OCI-LY3 (cell line): Measurements from ENCODE around the gene PRDM7.

Source experiments
- H2AFZ ChIP-seq: fragments of 200-600, 300-600 bp; shearing (Covaris generic); 2 replicates; pipeline ENCODE4 v1.6.0; 2014; ENCODE audit warnings: antibody characterized with exemption, low read depth, low read length
- H3K27ac ChIP-seq: fragments of 200-600, 300-600 bp; sonication (generic); 2 replicates; pipeline ENCODE4 v1.5.1; 2014; ENCODE audit warnings: mild to moderate bottlenecking, low read length, moderate library complexity, mixed read lengths
- H3K27me3 ChIP-seq: fragments of 200-600, 300-600 bp; sonication (generic); 2 replicates; pipeline ENCODE4 v1.6.1; 2014; ENCODE audit warnings: low read depth, low read length, mixed read lengths
- H3K36me3 ChIP-seq: fragments of 200-600, 300-600 bp; sonication (generic); replicated peaks from 2 replicates; pipeline ENCODE3; 2014; ENCODE audit warnings: low read depth, low read length, mixed read lengths
- H3K4me1 ChIP-seq: fragments of 300-600, 200-600 bp; sonication (generic); 2 replicates; pipeline ENCODE4 v1.6.1; 2014; ENCODE audit warnings: low read length, mixed read lengths
- H3K4me2 ChIP-seq: fragments of 200-600, 300-600 bp; sonication (generic); 2 replicates; pipeline ENCODE4 v1.6.1; 2014; ENCODE audit warnings: low read length, mixed read lengths
- H3K4me3 ChIP-seq: fragments of 300-600, 200-600 bp; sonication (generic); 2 replicates; pipeline ENCODE4 v1.5.1; 2014; ENCODE audit warnings: antibody characterized with exemption, mild to moderate bottlenecking, low read length, moderate library complexity
- H3K79me2 ChIP-seq: fragments of 300-600, 200-600 bp; shearing (Covaris generic); 2 replicates; pipeline ENCODE4 v1.6.1; 2014; ENCODE audit warnings: mild to moderate bottlenecking, low read length, mixed read lengths
- H3K9ac ChIP-seq: fragments of 300-600, 200-600 bp; shearing (Covaris generic); 2 replicates; pipeline ENCODE4 v1.6.0; 2014; ENCODE audit warnings: mild to moderate bottlenecking, low read length, moderate library complexity
- H3K9me3 ChIP-seq: fragments of 200-600, 300-600 bp; shearing (Covaris generic); 2 replicates; pipeline ENCODE4 v1.6.1; 2014; ENCODE audit warnings: low read length, mixed read lengths; ENCODE audit not compliant: insufficient read depth
- H4K20me1 ChIP-seq: fragments of 200-600, 300-600 bp; sonication (generic); 2 replicates; pipeline ENCODE4 v1.6.1; 2016; ENCODE audit warnings: low read length, mixed read lengths; ENCODE audit not compliant: insufficient read depth
- EZH2phosphoT487 ChIP-seq: fragments of 200-600 bp; shearing (Covaris generic); IDR thresholded peaks from 2 replicates; pipeline ENCODE4 v1.6.1; 2018; ENCODE audit warnings: antibody characterized with exemption, mixed run types, low read depth
- TF ChIP-seq, protein P1 (sequence below): fragments of 200-600, 300-600 bp; sonication (generic); IDR thresholded peaks from 2 replicates; pipeline ENCODE4 v1.5.1; 2014; ENCODE audit warnings: antibody characterized with exemption, low read length, low read depth

PRDM7 gene

DNA sequence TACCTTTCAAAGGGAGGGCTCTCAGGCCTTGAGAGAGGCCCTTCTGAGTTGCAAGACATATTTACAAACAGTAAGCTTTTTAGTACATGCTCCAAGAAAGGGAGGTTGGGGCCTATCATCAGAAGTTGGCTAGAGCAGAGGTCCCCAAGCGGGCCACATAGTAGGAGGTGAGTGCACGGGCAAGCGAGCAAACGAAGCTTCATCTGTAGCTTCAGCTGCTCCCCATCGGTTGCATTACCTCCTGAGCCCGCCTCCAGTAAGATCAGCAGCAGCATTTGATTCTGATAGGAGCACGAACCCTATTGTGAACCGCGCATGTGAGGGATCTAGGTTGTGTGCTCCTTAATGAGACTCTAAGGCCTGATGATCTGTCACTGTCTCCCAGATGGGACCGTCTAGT is 26.2 kb downstream of the PRDM7 start:
- TF ChIP-seq, protein P1, sequence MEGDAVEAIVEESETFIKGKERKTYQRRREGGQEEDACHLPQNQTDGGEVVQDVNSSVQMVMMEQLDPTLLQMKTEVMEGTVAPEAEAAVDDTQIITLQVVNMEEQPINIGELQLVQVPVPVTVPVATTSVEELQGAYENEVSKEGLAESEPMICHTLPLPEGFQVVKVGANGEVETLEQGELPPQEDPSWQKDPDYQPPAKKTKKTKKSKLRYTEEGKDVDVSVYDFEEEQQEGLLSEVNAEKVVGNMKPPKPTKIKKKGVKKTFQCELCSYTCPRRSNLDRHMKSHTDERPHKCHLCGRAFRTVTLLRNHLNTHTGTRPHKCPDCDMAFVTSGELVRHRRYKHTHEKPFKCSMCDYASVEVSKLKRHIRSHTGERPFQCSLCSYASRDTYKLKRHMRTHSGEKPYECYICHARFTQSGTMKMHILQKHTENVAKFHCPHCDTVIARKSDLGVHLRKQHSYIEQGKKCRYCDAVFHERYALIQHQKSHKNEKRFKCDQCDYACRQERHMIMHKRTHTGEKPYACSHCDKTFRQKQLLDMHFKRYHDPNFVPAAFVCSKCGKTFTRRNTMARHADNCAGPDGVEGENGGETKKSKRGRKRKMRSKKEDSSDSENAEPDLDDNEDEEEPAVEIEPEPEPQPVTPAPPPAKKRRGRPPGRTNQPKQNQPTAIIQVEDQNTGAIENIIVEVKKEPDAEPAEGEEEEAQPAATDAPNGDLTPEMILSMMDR = no peak
- TF ChIP-seq EZH2phosphoT487 = no peak
- Histone ChIP-seq H3K36me3 (no peaks in the 10 kb centered on the region), H3K9ac (no peak overlapping the region), H3K4me2 (no peak overlapping the region), H4K20me1 (no peaks in the 10 kb centered on the region), H3K27me3 (no peaks in the 10 kb centered on the region), H2AFZ (no peak overlapping the region), H3K79me2 (no peaks in the 10 kb centered on the region), H3K4me3 (no peak overlapping the region), H3K27ac (no peak overlapping the region), H3K9me3 (peaks cover 11% of the 10 kb centered on the region; the same call in 1 of the 2 replicates), H3K4me1 (no peaks in the 10 kb centered on the region)

DNA sequence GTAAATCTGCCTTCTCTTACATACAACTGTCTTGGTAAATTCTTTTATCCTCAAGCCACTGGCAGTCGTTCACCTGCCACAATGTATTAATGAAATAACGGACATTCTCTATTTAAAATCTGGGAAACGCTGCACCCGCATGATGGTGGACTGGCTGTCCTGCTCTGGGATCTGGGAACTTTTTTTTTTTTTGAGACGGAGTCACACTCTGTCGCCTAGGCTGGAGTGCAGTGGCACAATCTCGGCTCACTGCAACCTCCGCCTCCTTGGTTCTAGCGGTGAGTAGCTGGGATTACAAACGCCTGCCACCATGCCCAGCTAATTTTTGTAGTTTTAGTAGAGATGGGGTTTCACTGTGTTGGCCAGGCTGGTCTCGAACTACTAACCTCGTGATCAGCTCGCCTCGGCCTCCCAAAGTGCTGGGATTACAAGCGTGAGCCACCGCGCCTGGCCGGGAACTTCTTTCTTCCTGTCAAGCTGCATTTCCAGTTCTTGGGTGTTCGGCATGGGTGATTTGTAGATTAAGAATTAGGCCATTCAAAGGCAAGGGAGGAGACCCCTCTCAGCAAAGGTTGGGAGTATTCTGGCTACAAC is 28.3 kb downstream of the PRDM7 start:
- H3K27ac ChIP-seq = no peak overlapping the region
- no peaks in the 10 kb centered on the region for H3K27me3 ChIP-seq
- no peaks in the 10 kb centered on the region for H3K36me3 ChIP-seq
- H3K4me3 ChIP-seq = no peak overlapping the region
- TF ChIP-seq, protein P1 = no peak
- no peak for TF ChIP-seq EZH2phosphoT487
- H4K20me1 ChIP-seq = no peaks in the 10 kb centered on the region
- H3K9ac ChIP-seq = no peak overlapping the region
- no peaks in the 10 kb centered on the region for H3K9me3 ChIP-seq
- H3K79me2 ChIP-seq = no peaks in the 10 kb centered on the region
- no peaks in the 10 kb centered on the region for H3K4me1 ChIP-seq
- no peak overlapping the region for H2AFZ ChIP-seq
- H3K4me2 ChIP-seq = no peak overlapping the region

DNA sequence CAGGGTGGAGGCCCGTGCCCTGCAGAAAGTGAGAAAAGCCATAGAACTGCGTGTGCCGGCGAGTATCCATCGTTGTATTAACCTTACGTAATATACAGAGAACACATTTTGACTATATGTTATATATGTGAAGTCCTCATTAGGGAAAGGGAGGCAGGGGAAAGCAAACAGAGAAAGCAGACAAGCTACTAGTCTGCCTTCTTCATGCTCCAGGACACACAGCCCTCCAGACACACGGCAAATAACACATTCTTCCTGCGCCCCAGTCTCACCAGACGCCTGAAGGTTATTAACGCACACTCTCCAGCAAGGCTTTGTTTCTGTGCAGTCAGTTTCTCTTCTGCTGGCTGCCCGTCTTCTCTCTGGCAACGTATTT is 28.8 kb downstream of the PRDM7 start:
- Histone ChIP-seq H2AFZ (no peak overlapping the region), H3K9ac (no peak overlapping the region), H3K4me2 (no peak overlapping the region), H3K4me1 (no peaks in the 10 kb centered on the region), H3K27ac (no peak overlapping the region), H4K20me1 (no peaks in the 10 kb centered on the region), H3K27me3 (no peaks in the 10 kb centered on the region), H3K36me3 (no peaks in the 10 kb centered on the region), H3K4me3 (no peak overlapping the region), H3K9me3 (no peaks in the 10 kb centered on the region), H3K79me2 (no peaks in the 10 kb centered on the region)
- TF ChIP-seq EZH2phosphoT487 = no peak
- TF ChIP-seq, protein P1 = no peak

DNA sequence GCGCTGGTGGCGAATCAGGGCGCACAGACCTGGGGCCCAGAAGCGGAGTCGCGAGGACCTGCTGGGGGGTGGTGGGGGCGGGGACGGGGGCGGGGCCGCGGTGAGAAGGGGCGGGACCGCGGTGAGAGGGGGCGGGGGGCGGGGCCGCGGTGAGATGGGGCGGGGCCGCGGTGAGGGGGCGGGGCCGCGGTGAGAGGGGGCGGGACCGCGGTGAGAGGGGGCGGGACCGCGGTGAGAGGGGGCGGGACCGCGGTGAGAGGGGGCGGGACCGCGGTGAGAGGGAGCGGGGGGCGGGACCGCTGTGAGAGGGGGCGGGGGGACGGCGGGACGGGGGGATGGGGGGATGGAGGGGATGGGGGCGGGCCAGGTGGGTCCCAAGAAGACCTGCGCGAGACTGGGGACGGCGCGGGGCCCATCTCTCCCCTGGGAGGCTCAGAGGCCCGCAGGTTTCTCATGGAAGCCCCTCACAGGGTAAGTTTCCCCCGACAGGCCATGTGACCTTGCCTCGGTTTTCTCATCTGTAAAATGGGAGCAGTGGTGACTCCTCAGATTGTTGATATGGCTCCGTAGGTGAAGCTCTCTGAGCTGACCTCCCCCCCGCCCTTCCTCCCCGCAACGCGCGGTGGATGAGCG is 29.3 kb downstream of the PRDM7 start:
- Histone ChIP-seq H3K79me2 (no peaks in the 10 kb centered on the region), H3K9me3 (no peaks in the 10 kb centered on the region), H3K36me3 (no peaks in the 10 kb centered on the region), H2AFZ (no peak overlapping the region), H3K4me3 (no peak overlapping the region), H3K9ac (no peak overlapping the region), H3K4me2 (no peak overlapping the region), H3K27me3 (no peaks in the 10 kb centered on the region), H3K4me1 (no peaks in the 10 kb centered on the region), H3K27ac (no peak overlapping the region), H4K20me1 (no peaks in the 10 kb centered on the region)
- TF ChIP-seq, protein P1 = no peak
- no peak for TF ChIP-seq EZH2phosphoT487
